SK-N-MC (cell line): ENCODE data around the gene KCTD19.

ENCODE experiments used
- DNase-seq: peaks from one replicate; pipeline ENCODE4 v3.0.0-alpha.2; 2011; ENCODE audit warnings: low read depth, low spot score
- H3K27ac ChIP-seq: fragments of 200-600 bp; sonication (generic); 2 replicates; pipeline ENCODE4 v1.5.1; 2016; ENCODE audit warnings: mixed run types
- H3K36me3 ChIP-seq: fragments of 200-600 bp; sonication (generic); 2 replicates; pipeline ENCODE4 v1.6.1; 2017; ENCODE audit warnings: antibody characterized with exemption, low read length, mixed read lengths; ENCODE audit not compliant: insufficient read depth
- H3K4me3 ChIP-seq: fragments of 200-600 bp; sonication (generic); 2 replicates; pipeline ENCODE4 v1.5.1; 2016
- H3K9ac ChIP-seq: fragments of 200-600 bp; sonication (generic); 2 replicates; pipeline ENCODE4 v1.8.0; 2017; ENCODE audit warnings: mixed run types, mixed read lengths; ENCODE audit not compliant: insufficient read length
- H3K9me3 ChIP-seq: fragments of 200-600 bp; sonication (generic); 2 replicates; pipeline ENCODE4 v1.6.1; 2017; ENCODE audit warnings: low read depth, mild to moderate bottlenecking, antibody characterized with exemption, low read length, moderate library complexity, mixed read lengths
- EZH2 ChIP-seq: fragments of 200-600 bp; sonication (generic); IDR thresholded peaks from one replicate; pipeline ENCODE4 v1.6.1; 2017; ENCODE audit warnings: antibody characterized with exemption
- FOXP2 ChIP-seq: optimal IDR thresholded peaks from 2 replicates; pipeline ENCODE3; 2011; ENCODE audit warnings: mild to moderate bottlenecking, moderate library complexity; ENCODE audit not compliant: insufficient read depth; ENCODE audit errors: extremely low read length, control extremely low read depth
- POLR2AphosphoS5 ChIP-seq: IDR thresholded peaks from 2 replicates; pipeline ENCODE4 v1.6.1; 2012; ENCODE audit warnings: mild to moderate bottlenecking, low read depth, low read length, borderline replicate concordance

The KCTD19 gene

GRCh38 chr16:67304020-67304419, 22.5 kb downstream of the KCTD19 start:
- H3K4me3 ChIP-seq: no peak overlapping the region
- no peaks in the 10 kb centered on the region for H3K9me3 ChIP-seq
- H3K36me3 ChIP-seq: no peaks in the 10 kb centered on the region
- no peak for DNase-seq
- H3K9ac ChIP-seq: no peak overlapping the region
- H3K27ac ChIP-seq: no peak overlapping the region
- TF ChIP-seq POLR2AphosphoS5 (no peak), EZH2 (no peak), FOXP2 (no peak)

DNA sequence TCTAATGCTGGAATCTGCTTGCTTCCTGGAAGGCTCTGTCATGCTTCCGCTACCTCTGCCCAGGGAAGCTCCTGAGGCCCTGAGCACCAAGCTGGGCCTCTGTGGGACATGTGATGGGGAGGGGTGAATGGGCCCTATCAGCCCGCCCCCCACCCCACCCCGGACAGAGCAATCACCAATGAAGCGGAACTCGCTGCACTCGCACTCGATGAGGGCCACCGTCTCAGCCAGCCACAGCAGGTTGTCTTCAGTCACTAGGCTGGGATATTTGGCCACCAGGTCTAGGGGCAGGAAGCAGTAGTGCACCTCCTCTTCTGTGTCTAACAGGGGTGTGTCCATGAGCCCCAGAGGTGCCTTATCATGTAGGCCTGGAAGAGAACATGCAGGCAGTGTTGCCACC, 23.6 kb downstream of the KCTD19 start:
- no peak for DNase-seq
- TF ChIP-seq POLR2AphosphoS5 (no peak), FOXP2 (no peak), EZH2 (no peak)

DNA sequence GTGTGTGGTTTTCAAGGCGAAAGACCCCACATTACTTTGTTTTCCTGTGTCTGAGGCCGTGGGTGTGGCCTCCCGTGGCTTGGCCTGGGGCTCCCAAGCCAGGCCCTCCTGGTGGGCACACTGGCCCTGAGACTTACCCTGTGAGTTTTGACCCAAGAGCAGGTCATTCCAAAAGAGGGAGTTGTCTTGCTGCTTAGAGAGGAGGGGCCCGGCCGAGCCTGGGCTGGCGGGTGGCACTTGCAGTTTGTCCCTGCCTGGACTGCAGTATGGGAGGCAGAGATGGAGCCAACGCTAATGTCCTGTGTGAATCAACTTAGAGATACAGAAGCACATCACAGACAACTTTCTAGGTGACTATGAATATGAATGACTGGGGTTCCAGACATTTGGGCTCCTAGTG, 24.5 kb downstream of the KCTD19 start:
- Histone ChIP-seq H3K27ac (no peak overlapping the region), H3K9me3 (no peaks in the 10 kb centered on the region)

More for the DNA sequence above, 23.6 kb downstream of the KCTD19 start:
- H3K9ac ChIP-seq: no peak overlapping the region
- H3K4me3 ChIP-seq: no peak overlapping the region
- H3K27ac ChIP-seq: no peak overlapping the region
- no peaks in the 10 kb centered on the region for H3K9me3 ChIP-seq
- no peaks in the 10 kb centered on the region for H3K36me3 ChIP-seq

GRCh38 chr16:67301080-67301782, 25.3 kb downstream of the KCTD19 start:
- Histone ChIP-seq H3K27ac (no peak overlapping the region), H3K9ac (no peak overlapping the region), H3K36me3 (no peaks in the 10 kb centered on the region), H3K4me3 (no peak overlapping the region), H3K9me3 (no peaks in the 10 kb centered on the region)
- no peak for DNase-seq
- TF ChIP-seq FOXP2: no peak
- TF ChIP-seq EZH2: no peak
- no peak for TF ChIP-seq POLR2AphosphoS5

More for the DNA sequence above, 24.5 kb downstream of the KCTD19 start:
- H3K9ac ChIP-seq: no peak overlapping the region
- TF ChIP-seq FOXP2 (no peak), POLR2AphosphoS5 (no peak), EZH2 (no peak)
- H3K4me3 ChIP-seq: no peak overlapping the region
- no peaks in the 10 kb centered on the region for H3K36me3 ChIP-seq
- DNase-seq: no peak

GRCh38 chr16:67299269-67299668, 27.3 kb downstream of the KCTD19 start:
- no peak overlapping the region for H3K4me3 ChIP-seq
- no peak for DNase-seq
- TF ChIP-seq POLR2AphosphoS5: no peak
- TF ChIP-seq FOXP2: no peak
- TF ChIP-seq EZH2: no peak
- H3K9me3 ChIP-seq: no peaks in the 10 kb centered on the region
- no peak overlapping the region for H3K27ac ChIP-seq
- H3K9ac ChIP-seq: no peak overlapping the region
- H3K36me3 ChIP-seq: no peaks in the 10 kb centered on the region

- H3K9ac ChIP-seq: no peak overlapping the region
- no peak overlapping the region for H3K27ac ChIP-seq
Measured at GRCh38 chr16:67298277-67298676, 28.3 kb downstream of the KCTD19 start.

GRCh38 chr16:67296420-67296819, 30.1 kb downstream of the KCTD19 start:
- no peak for DNase-seq
- no peak overlapping the region for H3K4me3 ChIP-seq
- no peaks in the 10 kb centered on the region for H3K36me3 ChIP-seq
- H3K9ac ChIP-seq: no peak overlapping the region
- no peak overlapping the region for H3K27ac ChIP-seq
- no peaks in the 10 kb centered on the region for H3K9me3 ChIP-seq
- no peak for TF ChIP-seq EZH2
- no peak for TF ChIP-seq POLR2AphosphoS5
- TF ChIP-seq FOXP2: no peak

More at GRCh38 chr16:67298277-67298676, 28.3 kb downstream of the KCTD19 start:
- H3K9me3 ChIP-seq: no peaks in the 10 kb centered on the region
- no peaks in the 10 kb centered on the region for H3K36me3 ChIP-seq
- TF ChIP-seq POLR2AphosphoS5 (no peak), EZH2 (no peak), FOXP2 (no peak)
- no peak for DNase-seq
- H3K4me3 ChIP-seq: no peak overlapping the region

DNA sequence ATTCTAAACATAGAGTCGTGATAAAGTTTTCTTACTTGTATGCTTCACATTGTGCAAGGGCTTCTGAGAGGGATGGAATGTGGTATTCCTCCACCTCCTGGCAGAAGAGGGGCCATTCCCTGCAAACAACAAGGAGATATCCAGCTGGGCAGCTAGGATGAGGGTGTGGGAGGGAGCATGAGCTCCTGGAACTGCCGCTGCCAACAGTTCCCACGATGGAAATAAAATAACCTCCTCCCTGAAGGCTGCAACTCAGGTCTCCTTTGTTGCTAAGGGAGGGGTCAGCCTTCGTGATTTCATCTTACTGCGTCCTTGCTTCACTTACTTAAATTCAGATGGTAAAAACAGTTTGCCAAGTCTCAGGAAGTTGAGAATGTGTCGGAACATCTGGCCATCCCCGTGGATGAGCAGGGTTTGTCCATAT, 31.6 kb downstream of the KCTD19 start:
- no peak for TF ChIP-seq EZH2
- no peak for TF ChIP-seq FOXP2
- TF ChIP-seq POLR2AphosphoS5: no peak
- H3K36me3 ChIP-seq: no peaks in the 10 kb centered on the region
- no peak for DNase-seq

DNA sequence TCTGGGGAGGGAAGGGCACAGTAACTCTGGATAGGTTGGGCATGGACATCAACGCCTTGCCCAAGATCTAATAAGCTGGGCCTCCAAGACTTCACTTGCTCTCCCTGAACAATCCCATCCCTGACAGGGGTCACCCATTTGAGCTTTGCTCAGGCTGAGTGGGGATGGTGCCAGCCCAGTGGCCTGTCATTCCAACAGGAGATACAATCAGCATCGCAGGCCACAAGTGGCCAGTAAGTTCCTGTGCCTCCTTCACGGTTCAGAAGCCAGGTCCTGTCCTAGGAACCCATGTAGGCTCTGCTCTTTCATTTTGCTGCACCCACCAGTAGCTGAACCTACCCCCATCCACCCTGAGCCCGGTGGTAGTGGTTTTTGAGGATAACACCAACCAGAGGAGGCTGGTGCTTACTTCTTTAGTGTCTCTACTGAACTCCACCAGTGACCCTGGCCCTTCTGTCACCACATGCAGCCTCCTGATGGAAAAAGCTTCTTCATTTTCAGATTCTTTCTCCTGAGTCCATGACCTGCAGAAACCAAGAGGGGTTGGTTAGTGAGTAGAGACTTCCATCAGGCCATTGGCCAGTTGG, 32.3 kb downstream of the KCTD19 start:
- no peak overlapping the region for H3K27ac ChIP-seq
- H3K4me3 ChIP-seq: no peak overlapping the region
- H3K9me3 ChIP-seq: no peaks in the 10 kb centered on the region
- no peak for TF ChIP-seq POLR2AphosphoS5
- no peak for TF ChIP-seq EZH2
- TF ChIP-seq FOXP2: no peak
- H3K36me3 ChIP-seq: no peaks in the 10 kb centered on the region
- no peak overlapping the region for H3K9ac ChIP-seq
- DNase-seq: no peak

More for the DNA sequence above, 31.6 kb downstream of the KCTD19 start:
- Histone ChIP-seq H3K4me3 (no peak overlapping the region), H3K27ac (no peak overlapping the region), H3K9ac (no peak overlapping the region), H3K9me3 (no peaks in the 10 kb centered on the region)
